Loucy (cell line): ENCODE data around the gene ETS1.

Experiments used
- EZH2phosphoT487 ChIP-seq: fragments of 200-600 bp; IDR thresholded peaks from 2 replicates; pipeline ENCODE4 v1.6.1; 2018; ENCODE audit warnings: antibody characterized with exemption, mild to moderate bottlenecking, moderate library complexity, borderline replicate concordance
- TF ChIP-seq, protein P1 (sequence below): fragments of 200-600 bp; sonication (generic); conservative IDR thresholded peaks from 2 replicates; pipeline ENCODE4 v1.5.1; 2014; ENCODE audit warnings: mild to moderate bottlenecking, antibody characterized with exemption, low read length

GRCh38 chr11:128456566-128457268 is 130.6 kb downstream of the ETS1 start:
- TF ChIP-seq, protein P1, sequence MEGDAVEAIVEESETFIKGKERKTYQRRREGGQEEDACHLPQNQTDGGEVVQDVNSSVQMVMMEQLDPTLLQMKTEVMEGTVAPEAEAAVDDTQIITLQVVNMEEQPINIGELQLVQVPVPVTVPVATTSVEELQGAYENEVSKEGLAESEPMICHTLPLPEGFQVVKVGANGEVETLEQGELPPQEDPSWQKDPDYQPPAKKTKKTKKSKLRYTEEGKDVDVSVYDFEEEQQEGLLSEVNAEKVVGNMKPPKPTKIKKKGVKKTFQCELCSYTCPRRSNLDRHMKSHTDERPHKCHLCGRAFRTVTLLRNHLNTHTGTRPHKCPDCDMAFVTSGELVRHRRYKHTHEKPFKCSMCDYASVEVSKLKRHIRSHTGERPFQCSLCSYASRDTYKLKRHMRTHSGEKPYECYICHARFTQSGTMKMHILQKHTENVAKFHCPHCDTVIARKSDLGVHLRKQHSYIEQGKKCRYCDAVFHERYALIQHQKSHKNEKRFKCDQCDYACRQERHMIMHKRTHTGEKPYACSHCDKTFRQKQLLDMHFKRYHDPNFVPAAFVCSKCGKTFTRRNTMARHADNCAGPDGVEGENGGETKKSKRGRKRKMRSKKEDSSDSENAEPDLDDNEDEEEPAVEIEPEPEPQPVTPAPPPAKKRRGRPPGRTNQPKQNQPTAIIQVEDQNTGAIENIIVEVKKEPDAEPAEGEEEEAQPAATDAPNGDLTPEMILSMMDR: no peak
- no peak for TF ChIP-seq EZH2phosphoT487
